C4-2B (cell line): ENCODE results near the gene SUSD5.
"Not testable (repeated sequence)": the region's sequence is repeated elsewhere in the genome, so short reads cannot be mapped to it uniquely, and the experiment has no call there.

Source experiments
- H3K27ac ChIP-seq: fragments of 450-650 bp; 2 replicates; pipeline ENCODE4 v1.5.1; 2017
- CTCF ChIP-seq: fragments of 450-650 bp; conservative IDR thresholded peaks from 2 replicates; pipeline ENCODE4 v1.5.1; 2017; ENCODE audit warnings: mild to moderate bottlenecking
- ZFX ChIP-seq: fragments of 450-650 bp; IDR thresholded peaks from 2 replicates; pipeline ENCODE4 v1.6.1; 2017

SUSD5 gene

GRCh38 chr3:33115024-33115768 is 103.4 kb downstream of the SUSD5 start:
- H3K27ac ChIP-seq = no peak overlapping the region; the same call in 1 of the 2 replicates
- no peak for TF ChIP-seq CTCF
- no peak for TF ChIP-seq ZFX

GRCh38 chr3:33114622-33115023 is 104.0 kb downstream of the SUSD5 start:
- peak overlapping the region; percentile 87 for H3K27ac ChIP-seq

GRCh38 chr3:33113772-33114621 is 104.6 kb downstream of the SUSD5 start, which contains the start of gene CRTAP:
Gene CRTAP (plus strand): TSS chr3:33114014. CDS start chr3:33114078, 64 bp downstream.
- H3K27ac ChIP-seq = peak within 1 kb of the TSS; percentile 87
- peak; percentile 96 for TF ChIP-seq ZFX
- TF ChIP-seq CTCF = no peak; the same call in 1 of the 2 replicates

More at GRCh38 chr3:33114622-33115023, 104.0 kb downstream of the SUSD5 start:
- no peak for TF ChIP-seq CTCF
- no peak for TF ChIP-seq ZFX

GRCh38 chr3:33111581-33111980 is 107.0 kb downstream of the SUSD5 start:
- TF ChIP-seq CTCF = no peak
- TF ChIP-seq ZFX = no peak
- no peak overlapping the region for H3K27ac ChIP-seq

- not testable (repeated sequence) for H3K27ac ChIP-seq
Observed at GRCh38 chr3:33106854-33107253, 111.8 kb downstream of the SUSD5 start.

GRCh38 chr3:33105341-33105948 is 113.2 kb downstream of the SUSD5 start:
- TF ChIP-seq ZFX = no peak
- no peak overlapping the region for H3K27ac ChIP-seq

- no peak overlapping the region for H3K27ac ChIP-seq
- TF ChIP-seq CTCF (no peak), ZFX (no peak)
Observed at GRCh38 chr3:33104803-33105202, 113.8 kb downstream of the SUSD5 start.

GRCh38 chr3:33103480-33103879 is 115.1 kb downstream of the SUSD5 start:
- H3K27ac ChIP-seq = no peak overlapping the region
- TF ChIP-seq CTCF = no peak
- TF ChIP-seq ZFX = no peak
